Inferior parietal cortex (tissue), 1 donor: ENCODE data around the gene FRMD4B.

Experiments
- DNase-seq: peaks from one replicate; pipeline ENCODE4 v3.0.0-alpha.2; 2016; ENCODE audit errors: extremely low spot score

Gene FRMD4B

DNA sequence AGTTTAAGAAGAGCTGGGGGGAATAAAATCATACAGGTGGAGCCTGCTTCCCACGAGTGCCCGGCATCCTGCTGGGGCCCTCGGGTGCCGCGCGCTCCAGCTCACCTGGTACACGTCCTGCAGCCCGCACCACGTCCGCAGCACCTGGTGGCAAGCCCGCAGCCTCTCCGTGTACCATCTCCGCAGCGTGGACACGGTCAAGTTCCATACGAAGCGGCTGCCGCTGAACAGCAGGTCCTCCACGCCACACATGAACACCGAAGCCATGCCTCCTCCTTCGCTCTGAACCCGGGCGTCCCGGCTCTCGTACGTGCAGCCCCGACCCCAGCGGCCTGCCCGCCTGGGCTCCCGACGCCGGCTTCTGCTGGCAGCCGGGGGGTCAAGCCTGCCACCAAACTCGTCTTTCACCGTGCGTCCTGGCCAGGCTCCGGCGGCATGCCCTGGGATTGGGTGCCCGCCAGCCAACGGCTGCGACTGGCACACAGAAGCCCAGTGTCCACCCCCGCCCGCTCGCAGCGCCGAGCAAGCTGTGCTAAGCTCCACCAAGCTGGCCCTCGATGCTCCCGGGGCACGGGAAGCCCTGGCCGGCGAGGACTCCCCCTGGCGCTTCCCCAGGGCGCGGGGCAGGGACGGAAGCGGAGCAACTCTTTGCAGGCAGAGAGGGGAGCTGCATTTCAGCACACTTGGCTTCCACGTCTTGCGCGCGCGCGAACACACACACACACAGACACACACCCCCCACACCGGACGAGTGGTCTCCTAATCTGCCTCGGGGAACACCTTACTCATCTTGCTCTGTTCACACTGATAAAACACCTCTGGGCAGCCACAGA, at the start of gene FRMD4B:
TSS of gene FRMD4B (minus strand) at position 366 of the 833 bp plus-strand sequence. CDS start at position 267, 99 bp downstream.
- peak; percentile 80 for DNase-seq

DNA sequence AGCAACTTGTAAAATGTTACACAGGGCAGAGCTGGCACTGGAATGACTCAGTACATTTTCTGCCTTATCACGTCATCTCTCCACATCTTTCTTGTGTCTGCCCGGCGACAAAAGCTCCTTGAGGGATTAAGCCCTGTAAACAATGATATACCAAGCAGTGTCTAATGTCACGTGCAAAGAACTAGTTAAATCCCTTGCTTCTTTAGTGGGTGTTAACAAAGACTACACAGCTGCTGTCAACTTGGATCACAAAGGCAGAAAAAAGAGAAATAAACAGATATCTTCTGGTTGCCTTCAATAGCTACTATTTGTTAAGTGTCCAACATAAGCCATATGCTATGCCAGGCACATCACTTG, 48.1 kb upstream of the FRMD4B start:
- no peak for DNase-seq

DNA sequence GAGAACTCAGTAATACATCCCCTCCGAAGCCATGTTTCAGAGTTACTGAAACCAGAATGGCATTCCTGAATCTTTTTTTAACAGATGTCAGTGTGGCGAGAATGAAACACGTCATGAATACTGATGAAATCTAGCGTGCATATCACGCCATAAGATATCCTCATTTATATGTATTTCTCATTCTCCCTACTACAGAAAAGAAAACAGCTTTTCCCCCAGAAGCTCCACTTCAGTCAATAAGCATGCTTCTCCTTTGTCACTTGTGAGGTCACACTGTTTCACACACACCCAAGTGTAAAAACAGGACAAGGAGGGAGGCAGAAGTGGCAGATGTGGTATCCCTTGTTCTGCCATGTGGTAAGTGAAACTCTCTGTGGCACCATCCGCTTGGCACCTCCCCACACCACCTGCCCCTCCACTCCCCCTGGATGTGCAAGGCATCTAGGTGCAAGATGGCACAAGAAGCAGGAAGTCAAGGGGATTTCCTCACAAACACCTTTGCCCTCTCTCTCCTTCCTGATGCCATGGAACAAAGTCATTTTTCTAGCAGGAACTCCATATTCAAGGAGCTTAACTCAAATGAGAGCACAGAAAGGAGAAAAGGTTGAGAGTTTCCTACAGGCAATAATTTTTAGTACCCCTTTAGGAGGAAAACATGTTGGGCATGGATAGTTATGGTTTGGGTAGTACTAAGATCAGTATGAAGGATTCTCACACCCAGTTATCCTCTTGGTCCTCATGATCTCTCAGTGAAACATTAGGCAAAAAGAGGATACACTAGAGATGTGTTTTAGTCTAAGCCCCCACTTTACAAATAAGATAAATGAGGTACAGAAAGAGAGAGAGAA, 47.5 kb upstream of the FRMD4B start:
- no peak for DNase-seq

DNA sequence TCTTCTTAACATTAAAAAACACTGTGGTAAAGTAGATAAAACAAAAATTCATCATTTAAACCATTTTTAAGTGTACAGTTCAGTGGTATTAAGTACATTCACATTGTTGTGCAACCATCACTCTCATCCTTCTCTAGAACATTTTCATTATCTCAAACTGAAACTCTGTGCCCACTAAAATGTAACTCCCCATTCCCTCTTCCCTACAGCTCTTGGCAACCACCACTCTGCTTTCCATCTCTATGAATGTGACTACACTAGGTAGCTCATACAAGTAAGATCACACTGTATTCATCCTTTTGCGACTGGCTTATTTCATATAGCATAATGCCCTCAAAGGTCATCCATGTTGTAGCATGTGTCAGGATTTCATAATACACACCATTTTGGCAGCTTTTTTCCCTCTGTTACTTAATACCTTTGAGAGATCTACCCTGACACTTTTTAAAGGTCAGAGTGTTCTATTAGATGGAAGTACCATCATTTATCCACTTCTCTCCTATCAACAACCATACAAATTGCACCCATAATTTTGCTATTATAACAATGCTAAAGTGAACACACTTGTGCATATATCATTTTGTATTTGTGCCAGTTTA, 42.9 kb upstream of the FRMD4B start:
- no peak for DNase-seq

DNA sequence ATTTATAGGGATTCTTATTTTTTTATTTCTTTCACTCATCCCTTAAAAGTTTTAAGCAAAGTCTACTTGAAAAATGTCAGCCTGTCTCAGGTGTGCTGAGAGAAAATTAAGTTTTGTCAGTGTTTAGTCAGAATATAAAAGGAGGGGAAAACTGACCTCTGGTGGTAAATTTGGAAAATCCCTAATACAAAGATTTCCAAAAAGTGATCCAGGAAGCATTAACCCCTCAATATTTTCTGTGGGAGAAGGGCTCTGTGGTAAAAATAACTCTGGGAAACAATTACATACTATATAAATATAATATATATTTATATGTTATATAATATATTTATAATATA, 41.0 kb upstream of the FRMD4B start:
- DNase-seq, result no peak

DNA sequence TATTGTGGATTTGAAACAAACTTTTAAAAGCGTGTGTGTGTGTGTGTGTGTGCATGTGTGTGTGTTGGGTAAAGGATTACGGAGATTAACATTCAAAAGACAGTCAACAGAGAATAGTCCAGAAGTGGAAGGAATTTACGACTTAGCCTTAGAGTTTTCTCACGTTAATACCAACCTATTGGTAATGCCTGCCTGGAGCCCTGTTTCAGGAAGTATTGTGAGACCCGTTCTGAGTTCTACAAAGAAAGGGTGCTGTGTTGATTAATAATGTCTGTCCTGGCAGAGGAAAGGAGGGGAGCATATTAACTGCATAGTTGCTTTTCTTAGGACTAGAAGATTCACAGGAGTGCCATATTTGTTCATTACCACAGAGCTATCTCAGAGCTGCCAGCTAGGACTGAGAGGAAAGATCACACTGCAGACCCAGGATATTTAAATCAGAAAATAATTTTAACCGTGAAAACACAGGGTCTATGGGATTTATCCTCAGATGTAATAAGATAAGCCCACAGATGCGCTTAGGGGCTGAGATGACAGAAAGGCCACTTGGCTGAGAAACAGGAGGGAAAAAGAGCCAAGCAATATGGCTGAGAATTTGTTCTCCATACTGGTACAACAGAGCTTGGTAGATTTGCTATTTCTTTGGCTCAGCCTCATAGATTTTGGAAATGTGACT, 40.5 kb upstream of the FRMD4B start:
- DNase-seq, result no peak

DNA sequence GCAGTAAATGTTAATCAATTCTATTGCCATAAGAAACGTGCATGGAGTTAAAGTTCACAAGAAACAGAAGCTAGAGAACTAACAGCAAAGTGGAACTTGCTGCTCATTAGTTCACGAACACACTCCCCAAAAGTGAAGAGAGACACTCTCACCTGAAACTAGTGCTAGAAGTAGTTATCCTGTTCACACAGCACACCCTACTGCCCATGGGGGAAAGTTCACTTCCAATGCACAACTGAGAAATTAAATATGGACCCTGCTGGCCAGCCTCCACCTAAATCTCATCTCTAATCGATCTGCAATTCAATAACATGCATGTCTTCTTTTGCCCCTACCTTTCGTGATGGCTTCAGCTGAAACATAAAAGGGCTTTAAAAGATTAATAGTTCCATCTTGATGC, 39.4 kb upstream of the FRMD4B start:
- no peak for DNase-seq

DNA sequence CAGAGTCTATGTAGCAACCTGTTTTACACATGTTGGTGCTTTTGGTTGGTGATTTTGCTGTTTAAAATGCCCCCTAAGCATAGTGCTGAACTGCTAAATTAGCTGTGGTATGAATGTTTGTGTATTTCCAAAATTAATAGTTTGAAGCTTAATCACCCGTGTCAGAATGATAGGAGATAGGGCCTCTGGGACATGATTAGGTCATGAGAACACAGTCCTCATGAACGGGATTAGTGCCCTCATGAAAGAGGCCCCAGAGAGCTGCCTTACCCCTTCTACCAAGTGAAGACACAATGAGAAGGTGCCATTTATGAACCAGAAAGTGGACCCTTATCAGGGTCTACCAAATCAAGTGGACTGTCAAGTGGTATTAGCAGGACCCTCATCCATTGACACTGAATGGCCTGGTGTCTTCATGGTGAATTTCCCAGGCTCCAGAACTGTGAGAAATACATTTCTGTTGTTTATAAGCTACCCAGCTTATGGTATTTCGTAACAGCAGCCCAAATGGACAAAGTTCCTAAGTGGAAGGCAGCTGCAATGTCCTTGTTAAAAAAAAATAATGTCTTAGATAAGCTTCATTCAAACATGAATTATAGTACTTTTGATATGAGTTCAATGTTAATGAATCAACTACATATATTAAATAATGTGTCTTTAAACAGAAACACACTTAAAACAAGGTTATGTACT, 37.7 kb upstream of the FRMD4B start:
- DNase-seq, result no peak

DNA sequence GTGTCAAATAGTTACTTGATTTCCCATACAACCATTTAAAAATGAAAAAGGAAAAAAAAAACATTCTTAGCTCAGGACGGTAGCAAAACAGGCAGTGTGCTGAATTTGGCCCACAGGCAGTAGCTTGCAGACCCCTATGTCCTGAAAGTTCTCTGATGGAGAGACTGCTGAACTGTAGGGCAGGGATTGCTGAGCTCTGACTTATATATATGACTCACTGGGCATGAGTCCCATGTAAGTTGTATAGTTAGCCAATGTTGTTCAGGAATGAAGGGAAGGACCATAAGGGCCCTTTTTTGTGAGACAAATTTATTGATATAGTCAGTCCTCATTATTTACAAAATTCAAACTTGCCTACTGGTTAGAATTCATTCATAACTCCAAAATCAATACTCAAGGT, 36.9 kb upstream of the FRMD4B start:
- no peak for DNase-seq

DNA sequence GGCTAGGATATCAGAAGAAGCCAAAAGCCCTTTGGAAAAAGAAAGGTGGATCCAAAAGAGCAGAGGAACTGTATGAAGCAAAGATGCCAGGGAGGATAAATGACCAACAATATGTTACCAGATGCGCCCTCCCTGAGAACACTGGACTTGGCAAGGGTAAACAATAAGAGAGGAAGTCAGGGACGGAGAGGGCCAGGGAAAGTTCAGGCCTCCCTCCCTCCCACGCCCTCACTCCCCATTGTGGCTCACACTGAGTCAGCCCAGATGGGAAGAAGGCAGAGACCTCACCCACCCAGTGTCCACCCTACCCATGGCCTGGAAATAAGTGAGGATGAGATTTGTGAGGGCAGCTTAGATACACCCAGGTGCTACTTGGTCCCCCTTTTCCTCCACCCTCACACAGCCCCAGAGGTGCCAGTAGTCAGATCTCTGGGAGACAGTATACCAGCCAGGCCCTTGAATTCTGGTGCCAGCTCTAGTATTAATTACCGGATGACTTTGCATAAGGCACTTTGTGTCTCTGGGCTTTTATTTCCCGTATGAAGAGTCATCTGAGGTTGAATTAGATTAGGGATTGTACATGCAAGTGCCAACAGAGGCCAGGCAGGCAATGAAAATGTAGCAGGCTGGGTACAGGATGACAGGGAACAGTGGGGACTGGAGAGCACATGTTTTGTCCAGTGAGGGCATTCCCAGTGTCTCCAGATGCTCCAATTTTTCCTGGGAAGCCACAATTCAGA, 35.1 kb upstream of the FRMD4B start:
- no peak for DNase-seq

DNA sequence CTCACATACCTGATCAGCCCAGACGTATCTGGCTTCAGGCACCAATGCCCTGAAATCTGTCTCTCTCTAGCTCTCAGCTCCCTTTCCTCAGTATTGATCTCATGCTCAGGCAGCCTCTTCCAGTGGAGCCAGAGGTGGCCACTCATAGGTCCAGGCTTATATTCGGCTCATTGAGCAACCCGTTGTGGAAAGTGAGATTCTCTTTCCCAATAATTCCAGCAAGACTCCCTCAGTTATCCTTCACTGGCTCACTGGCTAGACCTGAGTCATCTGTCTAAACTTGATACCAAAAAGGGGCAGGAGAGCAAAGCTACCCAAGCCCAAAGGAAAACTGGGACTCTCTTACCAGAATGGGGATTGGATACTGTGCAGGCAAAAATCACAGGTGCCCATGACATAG, 33.4 kb upstream of the FRMD4B start:
- DNase-seq, result no peak

DNA sequence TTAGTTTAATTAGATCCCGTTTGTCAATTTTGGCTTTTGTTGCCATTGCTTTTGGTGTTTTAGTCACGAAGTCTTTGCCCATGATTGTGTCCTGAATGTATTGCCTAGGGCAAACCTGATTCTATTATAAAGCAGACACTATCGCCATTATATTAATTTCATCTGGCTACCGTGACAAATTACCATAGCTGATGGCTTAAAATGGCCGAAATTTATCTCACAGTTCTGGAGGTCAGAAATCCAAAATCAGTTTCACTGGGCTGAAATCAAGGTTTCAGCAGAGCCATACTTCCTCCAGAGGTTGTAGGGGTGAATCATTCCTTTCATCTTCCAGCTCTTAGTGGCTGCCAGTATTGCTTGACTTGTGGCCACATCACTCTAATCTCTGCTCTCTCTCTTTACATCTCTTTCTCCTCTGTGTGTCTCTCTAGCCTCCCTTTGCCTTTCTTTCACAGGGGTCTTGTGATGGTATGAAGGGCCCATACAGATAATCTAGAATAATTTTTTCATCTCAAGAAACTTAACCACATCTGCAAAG, 31.7 kb upstream of the FRMD4B start:
- no peak for DNase-seq

DNA sequence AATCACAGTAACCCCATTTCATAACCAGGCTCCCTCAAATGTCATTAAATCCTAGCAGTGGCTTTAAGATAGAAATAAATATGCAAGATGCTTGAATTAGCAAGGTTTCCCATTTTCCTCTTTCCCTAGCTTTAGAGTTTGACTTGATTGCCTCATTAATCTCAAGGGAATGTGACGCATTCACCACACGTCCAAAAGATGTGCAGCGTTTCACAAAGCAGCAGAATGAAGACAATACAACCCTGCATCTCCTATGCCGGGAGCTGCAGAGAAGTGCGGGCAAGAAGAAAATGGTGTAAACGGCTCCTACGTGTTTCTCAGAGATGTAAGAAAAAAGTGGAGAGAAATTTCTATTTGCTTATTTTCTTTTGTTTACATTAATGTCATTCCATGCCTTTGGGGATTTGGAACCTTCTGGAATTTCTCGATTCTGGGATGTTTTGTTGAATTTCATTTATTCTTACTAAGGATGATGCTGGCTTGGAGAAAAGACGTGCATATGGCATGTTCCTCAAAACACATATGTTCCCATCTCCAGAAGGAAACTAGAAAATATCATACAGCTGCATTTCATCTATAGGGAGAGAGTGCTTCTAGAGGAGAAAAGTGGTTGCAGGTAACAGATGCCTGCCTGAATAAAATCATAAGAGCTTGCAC, 27.8 kb upstream of the FRMD4B start:
- DNase-seq, result no peak

DNA sequence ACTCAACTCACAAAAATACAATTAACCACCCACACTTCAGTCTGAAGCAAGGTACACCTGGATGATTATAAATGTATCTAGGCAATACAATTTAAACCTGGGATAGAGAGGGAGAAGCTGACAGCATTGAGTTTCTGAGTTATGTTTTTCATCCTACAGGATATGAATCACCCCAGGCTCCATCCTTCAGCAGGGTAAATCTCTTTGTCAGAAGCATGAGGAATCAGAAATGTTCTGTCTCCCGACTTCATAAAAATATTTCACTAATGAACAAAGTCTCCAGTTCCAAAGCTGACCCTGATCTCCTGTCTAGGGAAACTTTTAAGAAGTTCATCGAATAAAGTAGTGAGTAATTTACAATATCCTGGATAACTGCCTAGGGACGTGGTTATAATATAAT, 25.5 kb upstream of the FRMD4B start:
- DNase-seq, result no peak

DNA sequence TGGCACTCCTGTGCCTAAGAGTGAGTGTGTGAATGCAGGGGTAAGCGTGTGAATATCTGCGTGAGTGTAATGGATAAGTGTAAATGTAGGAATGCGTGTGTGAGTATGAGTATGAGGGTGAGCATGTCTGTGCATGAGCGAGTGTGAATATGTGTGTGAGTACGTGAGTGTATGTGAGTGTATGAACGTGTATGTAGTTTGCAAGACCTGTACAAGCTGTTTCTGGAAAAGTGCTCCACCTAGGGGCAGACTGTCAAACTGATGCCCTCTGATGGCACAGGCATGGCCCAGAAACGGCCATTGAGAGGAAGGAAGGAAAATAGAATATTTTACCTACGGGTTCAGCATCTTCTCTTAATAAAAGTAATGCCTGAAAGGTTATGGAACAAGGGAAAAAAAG, 24.4 kb upstream of the FRMD4B start:
- peak; percentile 80 for DNase-seq

DNA sequence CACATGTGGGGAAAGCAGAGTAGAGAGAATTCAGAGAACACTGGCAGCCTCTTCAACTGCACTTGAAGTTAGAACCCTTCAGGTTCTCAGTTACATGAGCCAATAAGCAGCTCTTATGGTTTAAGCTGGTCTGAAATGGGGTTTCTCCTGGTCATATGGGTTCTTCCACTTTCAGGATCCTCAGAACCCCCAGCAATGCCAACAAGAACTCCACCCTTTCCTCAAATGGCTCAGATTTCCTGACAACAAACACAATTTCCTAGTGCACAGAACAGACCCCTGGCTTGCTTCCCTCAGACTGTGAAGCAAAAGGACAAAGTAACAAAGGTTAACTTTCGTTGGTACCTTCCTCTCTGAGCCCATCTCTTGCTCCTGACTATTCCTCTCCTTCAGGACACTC, 23.9 kb upstream of the FRMD4B start:
- no peak for DNase-seq

DNA sequence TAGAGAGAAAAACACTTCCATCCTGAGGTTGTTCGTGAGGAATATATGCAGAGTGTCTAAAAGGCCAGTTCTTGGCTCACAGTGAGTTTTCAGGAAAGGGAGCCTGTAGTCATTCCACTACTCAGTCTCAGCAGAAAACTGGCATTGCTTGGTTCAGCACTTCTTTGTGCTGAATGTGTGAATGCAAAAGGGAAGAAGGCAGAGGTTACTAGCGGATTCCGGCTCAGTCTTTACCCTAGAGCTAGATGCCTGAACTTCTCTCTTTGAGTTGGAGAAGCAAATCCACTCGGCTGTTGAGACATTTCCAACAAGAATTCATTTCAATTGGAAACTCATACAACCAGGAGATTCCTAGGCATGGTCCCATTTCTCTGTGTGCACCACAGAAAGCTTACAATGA, 23.1 kb upstream of the FRMD4B start:
- no peak for DNase-seq

DNA sequence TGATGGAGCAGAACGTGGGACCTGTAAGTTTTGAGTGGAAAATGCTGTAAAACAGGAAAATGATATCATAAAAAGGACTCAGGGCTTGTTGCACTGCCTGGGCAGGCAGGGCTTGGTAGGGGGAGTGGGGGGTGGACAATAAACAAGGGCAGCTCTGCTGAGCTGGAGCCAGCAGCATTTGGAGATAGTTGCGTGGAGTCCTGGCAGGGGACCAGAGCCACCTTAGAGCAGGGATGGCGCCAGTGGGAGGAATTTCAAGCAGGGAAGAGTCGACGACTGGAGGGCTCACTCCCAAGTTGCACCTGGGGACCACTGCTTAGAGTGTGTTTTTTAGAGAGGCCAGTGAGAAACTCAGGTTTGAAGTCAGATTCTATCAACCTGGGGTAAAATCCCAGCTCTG, 22.7 kb upstream of the FRMD4B start:
- no peak for DNase-seq

DNA sequence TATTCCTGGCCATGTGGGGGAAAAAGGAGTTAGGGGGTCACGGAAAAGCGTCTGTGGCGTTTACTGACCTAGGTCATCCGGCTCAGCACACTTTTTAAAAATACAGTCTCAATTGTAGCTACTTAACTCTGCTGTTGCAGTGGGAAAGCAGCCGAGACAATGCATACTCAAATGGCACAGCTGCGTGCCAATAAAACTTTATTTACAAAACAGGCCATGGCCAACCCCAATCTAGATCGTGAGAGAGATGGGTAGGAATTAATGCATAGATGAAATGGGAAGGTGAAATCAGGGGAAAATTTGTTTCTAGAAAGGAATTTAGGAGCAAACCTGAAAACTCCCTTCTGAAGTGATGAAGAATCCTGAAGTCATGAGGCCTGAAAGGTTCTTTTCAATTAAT, 22.0 kb upstream of the FRMD4B start:
- DNase-seq, result no peak

DNA sequence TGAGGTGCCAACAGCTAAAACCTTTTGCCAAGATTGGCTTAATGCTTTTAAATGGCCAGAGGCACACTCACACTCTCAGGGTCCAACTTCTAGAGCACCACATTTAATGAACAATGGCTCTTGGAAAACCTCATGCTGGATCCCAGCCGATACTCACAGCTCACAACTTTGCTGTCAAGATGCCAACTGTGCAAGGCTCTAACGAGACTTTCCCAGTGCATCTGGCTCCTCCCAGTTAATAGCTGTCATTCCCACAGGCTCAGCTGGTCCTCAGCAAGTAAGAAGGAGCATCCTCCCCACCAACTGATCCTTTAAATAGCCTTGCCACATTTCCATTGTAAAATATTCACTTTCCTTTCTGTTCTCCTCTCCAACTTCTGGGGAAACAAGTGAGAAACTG, 20.3 kb upstream of the FRMD4B start:
- peak; percentile 43 for DNase-seq
